Suppressor macrophage treated with lipopolysaccharide for 1 hour (primary cell): ENCODE data around the gene TNNT3.
"Not testable (repeated sequence)": the region's sequence is repeated elsewhere in the genome, so short reads cannot be mapped to it uniquely, and the experiment has no call there.

Experiments used
- DNase-seq, 3 donors: peaks; one replicate each; pipeline ENCODE4 v3.0.0-alpha.2; 2020 to 2022

The TNNT3 gene

DNA sequence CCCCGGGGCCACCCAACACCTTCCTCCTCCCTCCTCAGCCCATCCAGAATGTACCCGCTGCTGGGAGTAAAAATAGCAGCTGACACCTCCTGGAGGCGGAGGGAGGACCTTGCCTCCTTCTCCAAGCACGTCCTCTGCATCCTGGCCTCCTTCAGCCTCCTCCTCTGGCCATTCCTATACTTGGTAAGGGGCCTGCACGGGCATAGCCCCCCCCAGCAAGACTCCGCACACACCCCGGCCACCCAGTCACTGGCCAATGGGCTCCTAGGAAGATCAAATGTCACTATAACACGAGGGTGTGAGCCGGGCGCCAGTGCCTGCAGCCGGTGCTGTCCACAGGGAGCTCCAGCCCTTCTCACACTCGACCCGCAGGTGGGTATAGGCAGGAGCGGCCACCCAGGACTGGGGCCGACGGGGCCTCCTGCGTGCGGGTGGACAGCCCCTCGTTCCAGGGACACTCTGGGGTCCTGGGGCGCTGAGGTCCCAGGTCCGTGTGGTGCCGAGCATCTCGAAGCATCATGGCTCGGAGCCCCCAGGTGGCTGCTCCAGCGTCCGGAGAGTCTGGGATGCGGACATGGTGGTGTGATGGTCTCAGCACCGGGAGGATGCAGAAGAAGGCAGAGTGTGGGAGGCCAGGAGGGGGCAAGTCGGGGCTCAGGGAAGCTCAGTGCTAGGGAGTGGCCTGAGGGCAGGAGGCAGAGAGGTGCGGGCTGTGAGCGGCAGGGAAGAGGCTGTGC, at the start of gene TNNT3:
TSS of gene TNNT3 (plus strand) at position 313 of the 737 bp plus-strand sequence. CDS start 3,172 bp downstream, outside the sequence.
- no peak for DNase-seq

DNA sequence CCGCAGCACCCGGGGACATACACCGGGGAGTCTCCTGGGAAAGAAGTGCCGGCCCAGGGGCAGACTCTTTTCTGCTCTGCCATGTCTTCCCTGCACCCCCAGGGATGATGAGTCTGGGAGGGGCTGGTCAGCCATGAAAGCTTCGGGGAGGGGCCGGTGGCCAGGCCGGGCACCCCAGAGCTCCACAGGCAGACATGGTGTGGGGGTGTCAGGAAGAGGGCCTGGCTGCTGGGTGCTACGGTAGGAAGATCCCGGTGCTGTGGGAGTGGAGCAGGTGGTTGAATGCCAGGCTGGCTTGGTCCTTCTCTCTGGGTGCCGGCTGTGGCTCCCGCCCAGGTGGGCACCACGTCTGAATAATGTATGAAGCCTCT, 49.2 kb upstream of the TNNT3 start:
- no peak for DNase-seq

DNA sequence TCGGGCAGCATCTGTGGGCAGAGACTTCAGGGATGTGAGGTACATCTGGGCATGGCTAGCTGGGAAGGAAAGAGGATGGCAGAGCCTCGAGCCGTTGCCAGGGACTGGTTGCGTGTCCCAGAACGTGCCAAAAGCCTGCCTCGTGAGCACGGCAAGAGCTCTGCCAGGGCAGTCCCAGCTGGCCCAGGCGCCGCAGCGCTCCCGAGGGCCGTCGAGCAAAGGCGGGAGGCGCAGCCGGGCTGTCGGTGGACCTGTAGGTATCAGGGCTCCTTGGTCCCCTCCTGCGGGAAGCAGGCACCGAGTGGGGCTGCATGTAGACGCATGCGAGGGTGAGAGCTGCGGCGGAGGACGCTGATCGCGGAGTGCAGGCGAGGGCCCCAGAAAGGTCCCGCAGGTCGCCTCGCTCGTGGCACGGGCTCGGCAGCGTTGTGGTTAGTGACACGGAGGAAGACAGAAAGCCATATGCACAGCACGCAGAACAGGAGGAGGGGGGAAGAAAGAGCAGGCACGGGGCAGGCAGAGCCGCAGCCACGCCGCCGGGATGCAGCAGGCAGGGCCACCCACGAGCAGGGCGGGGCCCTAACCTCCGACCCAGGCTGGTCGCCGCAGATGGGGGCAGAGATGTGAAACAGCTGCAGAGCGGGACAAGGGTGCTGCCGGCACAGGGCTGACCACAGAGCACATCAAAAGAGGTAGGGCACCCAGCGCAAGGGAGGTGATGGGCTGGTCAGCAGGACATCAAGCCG, 48.6 kb upstream of the TNNT3 start:
- DNase-seq = no peak

DNA sequence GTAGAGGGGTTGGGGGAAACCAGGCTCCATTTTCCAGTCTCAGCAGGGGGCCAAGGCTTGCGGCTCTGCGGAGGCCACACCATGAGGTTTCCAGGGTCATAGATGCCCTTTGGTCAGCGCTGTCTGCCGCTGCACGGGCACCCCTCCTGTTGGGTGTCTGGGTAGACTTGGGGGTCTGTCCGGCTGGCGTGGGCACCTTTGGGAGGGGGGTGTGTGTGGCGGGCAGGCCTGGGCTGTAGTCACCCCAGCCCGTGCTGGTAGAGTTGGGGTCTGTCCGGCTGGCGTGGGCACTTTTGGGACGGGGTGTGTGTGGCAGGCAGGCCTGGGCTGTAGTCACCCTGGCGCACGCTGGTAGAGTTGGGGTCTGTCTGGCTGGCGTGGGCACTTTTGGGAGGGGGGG, 48.0 kb upstream of the TNNT3 start:
- no peak for DNase-seq

DNA sequence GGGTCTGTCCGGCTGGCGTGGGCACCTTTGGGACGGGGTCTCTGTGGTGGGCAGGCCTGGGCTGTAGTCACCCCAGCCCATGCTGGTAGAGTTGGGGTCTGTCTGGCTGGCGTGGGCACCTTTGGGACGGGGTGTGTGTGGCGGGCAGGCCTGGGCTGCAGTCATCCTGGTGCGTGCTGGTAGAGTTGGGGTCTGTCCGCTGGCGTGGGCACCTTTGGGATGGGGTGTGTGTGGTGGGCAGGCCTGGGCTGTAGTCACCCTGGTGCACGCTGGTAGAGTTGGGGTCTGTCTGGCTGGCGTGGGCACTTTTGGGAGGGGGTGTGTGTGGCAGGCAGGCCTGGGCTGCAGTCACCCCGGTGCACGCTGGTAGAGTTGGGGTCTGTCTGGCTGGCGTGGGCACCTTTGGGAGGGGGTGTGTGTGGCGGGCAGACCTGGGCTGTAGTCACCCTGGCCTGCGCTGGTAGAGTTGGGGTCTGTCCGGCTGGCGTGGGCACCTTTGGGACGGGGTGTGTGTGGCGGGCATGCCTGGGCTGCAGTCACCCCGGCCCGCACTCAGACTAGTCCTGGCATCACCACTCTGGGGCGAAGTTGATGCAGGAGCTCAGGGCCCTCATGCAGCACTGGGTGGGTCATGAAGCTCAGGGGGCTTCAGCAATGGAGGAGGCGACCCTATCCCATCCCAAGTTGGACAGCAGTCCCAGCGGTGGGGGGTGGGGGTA, 47.1 kb upstream of the TNNT3 start:
- DNase-seq = no peak

DNA sequence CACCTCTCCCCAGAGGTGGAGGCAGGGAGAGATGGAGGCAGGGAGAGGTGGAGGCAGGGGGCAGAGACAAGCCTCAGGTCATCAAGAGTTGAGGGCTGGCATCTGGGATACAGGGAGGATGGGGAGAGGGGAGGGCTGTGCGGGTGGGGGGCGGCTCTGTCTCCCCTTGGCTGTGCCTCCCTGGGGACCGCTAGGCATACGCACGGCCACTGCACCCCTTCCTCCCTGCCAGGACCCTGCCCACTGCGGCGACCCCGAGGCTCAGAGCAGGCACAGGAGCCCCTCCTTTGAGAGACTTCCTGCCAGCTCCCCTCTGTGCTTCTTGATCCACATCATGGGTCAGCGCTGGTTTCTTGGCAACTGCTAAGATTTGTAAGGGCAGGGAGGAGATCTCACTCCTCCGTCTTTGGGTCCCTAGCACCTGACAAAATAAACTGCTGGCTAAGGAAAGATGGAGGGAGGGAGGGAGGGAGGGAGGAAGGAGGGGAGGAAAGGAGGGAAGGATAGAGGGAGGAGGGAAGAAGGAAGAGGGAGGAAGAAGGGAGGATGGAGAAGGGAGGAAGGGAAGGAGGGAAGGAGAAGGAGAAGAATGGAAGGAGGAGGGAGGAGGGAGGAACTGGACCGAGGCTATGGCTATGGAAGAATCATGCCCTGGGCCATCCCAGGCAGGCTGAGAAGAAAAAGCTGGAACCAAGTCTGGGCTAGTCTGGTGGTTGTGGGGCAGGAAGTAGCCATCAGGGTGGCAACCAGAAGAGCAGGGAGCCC, 46.3 kb upstream of the TNNT3 start:
- DNase-seq = no peak

DNA sequence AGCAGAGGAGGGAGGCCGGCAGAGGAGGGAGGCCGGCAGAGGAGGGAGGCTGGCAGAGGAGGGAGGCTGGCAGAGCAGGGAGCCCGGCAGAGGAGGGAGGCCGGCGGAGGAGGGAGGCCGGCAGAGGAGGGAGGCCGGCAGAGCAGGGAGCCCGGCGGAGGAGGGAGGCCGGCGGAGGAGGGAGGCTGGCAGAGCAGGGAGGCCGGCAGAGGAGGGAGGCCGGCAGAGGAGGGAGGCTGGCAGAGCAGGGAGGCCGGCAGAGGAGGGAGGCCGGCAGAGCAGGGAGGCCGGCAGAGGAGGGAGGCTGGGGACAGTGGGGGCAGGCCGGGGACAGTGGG, 45.7 kb upstream of the TNNT3 start:
- not testable (repeated sequence) for DNase-seq

DNA sequence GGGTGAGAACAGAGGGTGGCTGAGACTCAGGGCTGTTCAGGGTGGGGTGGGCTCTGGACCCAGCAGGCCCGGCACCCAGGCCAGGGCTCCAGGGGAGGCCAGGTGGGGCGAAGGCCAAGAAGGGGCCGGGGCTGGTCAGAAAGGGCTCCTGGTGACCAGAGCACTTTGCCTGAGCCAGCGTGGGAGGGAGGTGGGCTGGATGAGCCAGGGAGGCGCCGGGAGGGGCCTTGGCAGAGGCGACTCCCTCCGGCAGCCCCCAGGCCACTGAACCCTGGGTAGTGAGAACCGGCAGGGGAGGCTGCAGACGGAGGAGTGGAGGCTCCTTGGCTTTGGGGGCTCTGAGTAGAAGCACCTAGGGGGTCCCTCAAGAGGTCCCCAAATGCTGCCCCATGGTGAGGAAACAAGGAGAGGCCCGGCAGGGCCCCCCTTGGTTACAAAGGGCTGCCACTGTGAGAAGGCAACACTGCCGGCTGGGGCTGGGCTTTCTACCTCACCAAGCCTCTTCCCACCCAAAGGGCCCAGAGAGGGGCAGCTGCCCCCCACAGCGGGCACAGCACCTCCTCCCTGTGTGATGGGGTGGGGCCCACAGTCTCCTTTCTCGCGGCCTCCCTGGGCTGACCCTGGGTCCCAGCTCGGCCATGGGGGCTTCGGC, 44.9 kb upstream of the TNNT3 start:
- not testable (repeated sequence) for DNase-seq

DNA sequence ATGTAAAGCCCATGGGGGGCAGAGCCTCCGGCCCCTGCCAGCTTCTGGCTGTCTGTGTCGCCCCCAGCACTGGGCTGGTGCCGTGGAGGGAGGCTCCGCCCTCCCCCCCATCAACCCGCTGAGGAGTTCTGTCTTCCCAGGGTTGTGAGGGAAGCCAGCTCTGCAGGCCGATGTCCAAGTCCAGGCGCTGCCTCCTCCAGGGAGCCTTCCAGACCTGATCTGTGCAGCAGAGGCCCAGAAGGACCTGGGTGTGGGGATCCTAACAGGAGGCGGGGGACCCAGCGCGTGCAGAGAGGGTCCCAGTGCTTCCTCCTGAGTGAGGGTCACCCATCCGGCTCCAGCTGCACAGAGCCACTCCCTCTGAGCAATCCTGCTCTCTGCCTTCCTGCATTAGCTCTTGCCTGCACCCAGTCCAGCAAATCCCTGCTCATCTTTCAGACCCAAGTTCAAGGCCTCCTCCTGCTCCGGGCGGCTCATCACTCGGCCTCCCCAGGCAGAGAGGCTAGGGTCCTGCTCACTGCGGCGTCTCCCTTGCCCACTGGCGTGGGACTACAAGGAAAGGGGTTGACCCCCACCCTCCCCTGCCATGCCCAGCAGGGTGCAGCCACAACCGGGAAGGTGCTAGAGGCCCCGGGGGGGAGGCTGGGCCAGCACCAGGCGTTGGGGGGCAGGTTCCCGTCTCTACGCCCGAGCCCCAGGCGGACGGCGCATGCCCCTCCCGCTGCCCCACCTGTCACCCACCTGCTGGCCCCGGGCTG, 44.2 kb upstream of the TNNT3 start:
- no peak for DNase-seq

DNA sequence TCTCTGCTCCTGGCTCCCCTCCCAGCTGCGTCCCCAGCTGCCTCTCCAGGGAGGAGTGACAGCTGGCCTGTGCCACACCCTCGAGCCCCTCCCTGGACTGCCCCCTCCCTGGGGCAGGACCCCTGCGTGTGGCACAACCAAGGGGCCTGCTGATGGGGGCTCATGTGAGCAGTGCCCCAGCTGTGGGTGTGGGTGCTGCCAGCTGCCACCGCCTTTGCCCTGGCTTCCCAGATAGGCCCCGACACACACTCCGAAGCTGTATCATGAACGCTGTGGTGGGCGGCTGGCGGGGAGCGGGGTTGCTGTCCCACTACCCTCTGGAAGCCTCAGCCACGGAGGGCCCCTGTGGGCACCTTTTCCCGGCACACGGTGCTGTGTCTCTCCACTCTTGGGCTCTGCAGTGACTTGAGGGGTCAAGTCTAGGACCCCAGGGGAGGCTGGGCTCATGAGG, 43.6 kb upstream of the TNNT3 start:
- not testable (repeated sequence) for DNase-seq

DNA sequence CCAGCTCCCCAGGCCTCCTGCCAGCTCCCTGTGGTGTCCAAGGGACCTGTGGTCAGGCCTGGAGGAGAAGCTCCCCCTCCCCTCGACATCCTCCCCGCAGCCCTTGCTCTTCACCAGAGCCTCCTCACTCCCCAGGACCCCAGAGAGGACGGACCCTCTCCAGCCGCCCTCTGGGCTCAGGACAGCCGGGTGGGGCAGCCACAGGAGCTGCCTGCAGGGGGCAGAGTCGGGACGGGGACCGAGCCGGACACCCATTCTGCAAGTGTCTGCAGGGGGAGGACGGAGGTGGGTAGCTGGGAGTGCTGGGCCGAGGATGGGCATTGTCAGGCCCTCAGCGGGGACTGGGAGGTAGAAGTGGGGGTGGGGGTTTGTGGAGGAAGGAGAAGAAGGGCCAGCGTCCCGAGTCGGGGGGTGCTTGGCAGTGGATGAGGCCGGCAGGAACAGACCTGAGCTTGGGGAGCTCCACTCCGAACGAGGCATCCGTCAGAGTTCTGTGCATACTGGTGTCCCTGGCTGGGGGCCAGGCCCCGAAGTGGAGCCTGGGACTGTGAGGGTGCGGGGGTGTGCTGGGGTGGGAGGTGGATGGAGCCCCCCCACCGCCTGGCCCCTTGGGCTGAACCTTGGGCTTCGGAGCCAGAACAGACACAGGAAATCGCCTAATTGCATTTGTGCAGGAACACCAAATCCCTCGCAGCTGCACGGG, 43.0 kb upstream of the TNNT3 start:
- DNase-seq = peak; percentile 44 to 68 (median 50)

DNA sequence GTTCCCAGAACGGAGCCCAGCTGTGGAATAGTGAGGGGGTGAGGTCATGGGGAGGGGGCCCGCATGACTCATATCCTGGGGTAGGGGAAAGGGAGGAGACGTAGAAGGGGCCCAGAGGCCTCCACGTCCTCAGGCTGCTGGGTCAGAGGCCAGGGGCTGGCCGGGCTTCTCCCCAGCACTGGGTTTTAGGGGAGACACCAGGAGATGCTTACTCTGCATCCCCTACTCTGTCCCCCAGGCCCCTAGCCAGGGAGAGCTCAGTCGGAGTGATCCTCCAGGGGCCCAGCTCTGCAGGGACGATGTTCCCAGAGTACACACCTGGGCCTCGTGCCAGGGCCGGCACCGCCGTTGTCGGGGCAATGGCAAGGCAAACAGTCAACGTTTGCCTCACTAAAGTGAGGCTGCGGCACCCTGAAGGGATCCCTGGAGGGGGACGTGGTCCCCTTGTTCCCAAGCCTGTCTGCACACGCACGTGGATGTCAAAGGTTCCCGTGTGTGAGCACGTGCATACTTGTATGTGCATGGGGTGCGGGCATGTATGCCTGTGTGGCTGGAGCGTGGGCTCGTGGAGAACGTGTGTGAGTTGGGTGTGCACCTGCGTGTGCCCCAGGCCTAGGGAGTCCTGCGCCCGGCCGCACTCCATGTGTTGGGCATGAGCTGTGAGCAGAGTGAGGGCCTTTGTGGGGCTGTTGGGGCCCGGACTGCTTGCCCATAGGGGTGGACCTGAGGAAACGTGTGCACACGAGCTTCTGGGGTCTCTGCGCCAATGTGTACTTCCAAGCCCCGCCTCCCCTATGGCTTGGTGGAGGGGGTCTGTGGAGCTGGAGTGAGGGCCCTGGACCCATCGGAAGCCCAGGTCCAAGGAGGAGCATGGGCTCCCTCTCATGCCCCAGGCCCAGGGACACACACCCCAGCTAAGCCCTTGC, 42.0 kb upstream of the TNNT3 start:
- no peak for DNase-seq

DNA sequence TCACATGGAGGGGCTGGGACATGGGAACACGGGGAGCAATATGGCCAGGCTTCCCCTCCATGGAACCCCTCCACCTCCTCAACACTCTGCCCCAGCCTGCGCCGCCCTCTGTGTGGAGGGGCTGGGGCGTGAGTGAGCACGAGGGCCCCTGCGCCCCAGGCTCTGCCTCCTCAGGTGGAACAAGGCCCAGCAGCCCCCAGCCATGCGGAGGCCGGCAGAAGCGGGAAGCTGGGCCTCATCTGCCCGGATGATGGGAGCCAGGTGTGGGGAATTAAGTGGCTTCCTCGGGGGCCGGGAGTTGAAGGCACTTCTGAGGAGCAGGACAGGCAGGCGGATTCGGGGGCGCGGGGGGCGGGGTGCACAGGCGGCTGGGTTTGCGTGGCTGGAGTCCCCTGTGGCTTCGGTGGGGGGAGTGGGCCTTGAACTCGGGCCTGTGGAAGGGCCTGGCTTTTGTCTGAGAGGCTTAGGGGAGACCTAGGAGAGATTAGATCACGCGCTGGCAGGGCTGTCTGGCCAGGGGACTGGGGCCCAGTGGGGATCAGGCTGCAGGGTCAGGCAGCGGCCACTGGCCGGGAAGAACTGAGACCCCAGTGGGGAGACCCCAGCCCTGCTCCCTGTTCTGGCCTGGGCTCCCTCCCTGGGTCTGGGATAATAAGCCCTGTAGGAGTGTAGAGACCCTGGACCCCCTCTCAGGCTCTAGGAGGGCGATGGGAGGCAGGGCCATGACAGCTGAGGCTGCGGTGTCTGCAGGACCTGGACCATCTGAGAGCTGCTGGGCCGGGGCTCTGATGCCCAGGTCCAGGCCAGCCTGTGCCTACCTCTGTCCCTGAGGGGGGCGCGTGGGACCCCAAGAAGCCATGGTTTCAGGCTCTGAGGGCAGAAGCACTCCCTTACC, 41.1 kb upstream of the TNNT3 start:
- DNase-seq = no peak

DNA sequence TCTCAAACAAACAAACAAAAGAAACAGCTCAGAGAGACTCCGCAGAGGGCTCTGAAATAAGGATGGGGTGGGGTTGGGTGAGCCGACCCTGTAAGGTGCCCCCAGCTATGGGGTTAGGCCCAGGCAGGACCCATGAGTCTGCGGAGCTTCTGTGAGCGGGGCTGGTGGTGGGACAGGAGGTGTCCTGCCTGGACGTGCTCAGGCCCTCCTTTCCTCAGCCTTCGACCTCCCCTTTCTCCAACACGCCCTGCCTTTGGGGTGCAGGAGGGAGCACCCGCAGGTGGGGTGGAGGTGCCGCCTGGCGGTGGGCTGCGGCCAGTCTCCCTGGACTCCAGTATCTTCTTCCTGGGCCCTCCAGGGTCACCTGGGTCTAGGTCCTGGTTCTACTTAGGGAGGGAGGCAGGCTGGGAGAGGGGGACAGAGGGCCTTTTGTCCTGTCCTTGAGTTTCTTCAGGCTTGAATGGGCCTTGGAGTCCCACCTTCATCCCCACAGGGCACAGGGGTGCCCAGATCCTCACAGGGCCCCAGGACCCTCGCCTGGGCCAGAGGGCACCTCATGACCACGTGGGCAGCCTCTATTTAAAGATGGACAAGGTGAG, 40.1 kb upstream of the TNNT3 start:
- DNase-seq = no peak

DNA sequence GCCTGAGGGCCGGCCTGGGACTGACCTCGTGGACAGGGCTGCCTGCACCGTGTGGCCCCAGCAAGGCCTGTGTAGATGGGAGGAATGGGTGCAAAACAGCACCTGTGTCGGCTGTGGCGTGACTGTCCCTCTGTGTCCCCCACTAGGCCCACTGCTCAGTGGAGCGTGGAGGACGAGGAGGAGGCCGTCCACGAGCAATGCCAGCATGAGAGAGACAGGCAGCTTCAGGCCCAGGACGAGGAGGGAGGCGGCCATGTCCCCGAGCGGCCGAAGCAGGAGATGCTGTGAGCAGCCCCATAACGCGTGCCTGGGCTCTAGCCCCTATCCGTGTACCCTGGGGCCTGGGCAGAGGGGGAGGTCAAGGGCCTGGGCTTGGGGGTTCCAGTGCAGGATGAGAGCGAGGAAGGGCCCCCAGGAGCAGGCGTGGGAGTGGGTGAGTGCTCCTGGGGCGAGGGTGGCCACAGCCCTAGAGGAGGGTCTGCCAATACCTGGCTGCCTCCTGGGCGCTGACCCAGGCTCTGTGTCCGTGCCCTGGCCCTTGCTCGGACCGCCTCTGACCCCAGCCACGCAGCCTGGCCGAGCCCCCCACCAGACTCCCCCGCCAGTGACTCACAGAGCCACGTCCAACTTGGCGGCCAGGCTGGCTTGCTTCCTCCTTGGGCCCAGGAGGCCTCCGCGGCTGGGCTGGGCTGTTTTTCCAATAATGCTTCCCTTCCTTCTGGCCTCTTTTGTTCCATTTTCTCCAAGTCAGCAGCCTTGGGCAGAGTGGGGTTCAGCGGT, 39.4 kb upstream of the TNNT3 start:
- DNase-seq = peak; percentile 56 to 72 (median 69)

DNA sequence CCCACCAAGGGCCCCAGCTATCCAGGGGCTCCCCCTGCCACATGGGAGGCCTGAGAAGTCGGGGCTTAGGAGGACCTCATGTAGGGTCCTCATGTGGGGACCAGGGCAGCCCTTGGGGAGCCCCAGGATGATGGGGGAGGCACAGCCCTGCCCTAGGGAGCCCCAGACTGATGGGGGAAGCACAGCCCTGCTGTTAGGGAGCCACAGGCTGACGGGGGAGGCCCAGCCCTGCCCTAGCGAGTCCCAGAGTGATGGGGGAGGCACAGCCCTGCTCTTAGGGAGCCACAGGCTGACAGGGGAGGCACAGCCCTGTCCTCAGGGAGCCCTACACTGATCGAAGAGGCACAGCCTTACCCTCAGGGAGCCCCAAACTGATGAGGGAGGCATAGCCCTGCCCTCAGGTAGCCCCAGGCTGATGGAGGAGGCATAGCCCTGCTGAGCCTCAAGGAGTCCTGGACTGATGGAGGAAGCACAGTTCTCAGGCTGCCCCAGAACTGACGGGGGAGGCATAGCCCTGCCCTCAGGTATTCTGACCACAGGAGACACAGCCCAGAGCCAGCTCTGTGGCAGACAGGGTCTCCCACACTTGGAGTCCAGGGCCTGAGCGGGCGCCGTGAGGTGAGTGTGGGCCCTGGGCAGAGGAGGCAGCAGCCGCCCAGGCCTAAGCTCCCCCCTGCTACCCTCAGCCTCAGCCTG, 38.6 kb upstream of the TNNT3 start:
- DNase-seq = no peak
